DMS 273 (cell line): ENCODE results near the gene UNK.
"Not testable (repeated sequence)": the region's sequence is repeated elsewhere in the genome, so short reads cannot be mapped to it uniquely, and the experiment has no call there.

ENCODE experiments used
- DNase-seq: peaks from one replicate; lab custom pipeline; 2025; ENCODE audit not compliant: unreplicated experiment; lab: John Stamatoyannopoulos, UW

UNK gene

DNA sequence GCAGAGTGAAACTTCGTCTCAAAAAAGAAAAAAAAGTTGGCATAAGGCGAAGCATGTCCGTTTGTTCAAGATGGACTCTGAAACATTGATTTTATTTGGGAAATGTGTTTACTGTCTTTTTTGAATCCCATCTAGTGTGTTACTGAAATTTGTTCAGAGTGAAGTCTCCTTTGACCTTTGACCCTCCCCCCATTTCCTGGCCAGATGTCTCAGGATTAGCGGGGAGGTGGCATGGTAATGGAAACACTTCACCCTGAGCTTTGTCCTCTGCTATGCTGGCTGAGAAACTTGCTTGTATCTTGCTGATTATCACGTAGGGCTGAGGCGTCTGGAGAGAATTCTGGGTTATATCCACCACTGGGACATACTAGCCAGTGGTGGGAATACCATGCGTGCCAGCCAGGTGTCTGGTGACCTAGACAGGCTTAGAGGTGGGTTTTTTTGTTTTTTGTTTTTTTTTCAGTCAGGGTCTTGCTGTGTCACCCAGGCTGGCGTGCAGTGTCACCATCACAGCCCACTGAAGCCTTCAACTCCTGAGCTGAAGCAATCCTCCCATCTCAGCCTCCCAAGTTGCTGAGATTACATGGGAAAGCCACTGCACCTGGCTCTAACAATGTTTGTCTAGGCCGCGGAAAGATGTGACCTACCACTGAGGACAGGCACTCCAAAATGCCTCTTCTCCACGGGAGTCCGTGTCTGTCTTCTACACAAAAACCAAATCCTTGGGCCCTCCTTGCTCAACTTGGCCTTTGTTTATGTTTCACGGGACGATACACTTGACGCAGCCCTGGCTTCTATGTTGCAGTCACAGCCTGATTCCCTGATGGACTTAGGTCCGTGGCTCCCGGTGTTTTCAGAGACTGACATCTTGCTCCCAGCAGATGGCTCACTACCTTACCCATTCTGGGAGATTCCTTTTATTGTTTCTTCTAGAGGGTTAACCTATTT lies 13.0 kb upstream of the UNK start:
- no peak for DNase-seq

DNA sequence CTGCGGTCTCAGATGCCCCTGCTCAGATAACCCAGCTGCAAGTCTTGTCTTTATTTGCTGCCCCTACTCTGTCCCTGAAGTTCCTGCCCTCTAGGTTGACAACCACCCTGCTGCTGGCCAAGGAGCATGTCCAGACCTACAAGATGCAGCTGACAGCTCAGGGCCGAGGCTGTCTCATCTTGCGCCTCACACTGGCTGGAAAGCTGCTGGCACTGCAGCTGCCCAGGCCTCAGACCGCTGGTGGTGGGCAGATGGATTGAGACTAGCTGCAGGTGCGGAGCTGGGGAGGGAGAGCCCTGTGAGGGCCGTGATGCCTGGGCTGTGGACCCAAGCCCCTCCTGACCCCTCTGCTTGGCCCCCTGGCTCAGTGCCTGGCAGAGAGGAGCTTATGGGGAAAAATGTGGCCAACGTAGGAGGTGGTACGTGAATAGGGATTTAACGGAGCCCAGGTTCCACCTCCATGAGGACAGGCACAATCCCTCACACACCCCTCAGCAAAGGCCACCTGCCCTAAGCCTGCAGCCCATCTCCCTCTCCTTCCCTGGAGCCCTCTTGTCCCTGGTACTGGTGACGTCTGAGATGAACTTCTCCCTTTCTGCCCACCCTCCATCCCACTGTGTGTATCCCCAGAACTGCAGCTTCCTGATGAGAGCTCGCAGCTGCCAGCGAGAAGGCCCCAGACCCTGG lies 11.3 kb upstream of the UNK start:
- no peak for DNase-seq

DNA sequence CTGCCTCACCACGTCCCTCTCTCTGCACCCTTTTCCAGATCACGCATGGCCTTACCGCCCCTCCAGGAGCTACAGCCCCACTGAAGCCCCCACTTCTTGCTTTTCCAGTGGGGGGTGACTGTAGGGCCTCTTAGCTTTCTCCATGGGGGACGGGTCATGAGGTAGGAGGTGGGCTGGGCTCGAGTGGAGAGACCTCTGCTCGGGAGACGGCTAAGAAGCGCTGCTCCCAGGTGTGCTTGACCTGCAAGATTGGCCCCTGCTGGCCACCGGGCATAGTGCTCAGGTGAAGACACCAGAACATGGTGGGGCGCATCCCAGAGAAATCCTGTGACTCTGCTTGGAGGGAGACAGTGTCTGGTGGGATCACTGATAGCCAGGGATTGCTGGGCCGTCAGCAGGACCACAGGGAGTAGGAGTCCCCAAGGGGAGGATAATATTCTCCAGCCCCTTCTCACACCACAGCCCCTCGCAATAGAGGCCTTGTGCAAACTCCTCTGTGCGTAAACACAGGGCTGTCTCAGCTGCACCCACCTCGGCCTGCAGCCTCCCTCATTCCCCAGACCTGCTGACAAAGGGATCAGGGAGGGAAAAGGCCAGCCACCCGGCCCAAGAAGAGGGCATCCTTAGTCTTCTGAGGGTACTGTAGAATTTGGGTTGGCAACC lies 10.7 kb upstream of the UNK start:
- DNase-seq, result no peak

DNA sequence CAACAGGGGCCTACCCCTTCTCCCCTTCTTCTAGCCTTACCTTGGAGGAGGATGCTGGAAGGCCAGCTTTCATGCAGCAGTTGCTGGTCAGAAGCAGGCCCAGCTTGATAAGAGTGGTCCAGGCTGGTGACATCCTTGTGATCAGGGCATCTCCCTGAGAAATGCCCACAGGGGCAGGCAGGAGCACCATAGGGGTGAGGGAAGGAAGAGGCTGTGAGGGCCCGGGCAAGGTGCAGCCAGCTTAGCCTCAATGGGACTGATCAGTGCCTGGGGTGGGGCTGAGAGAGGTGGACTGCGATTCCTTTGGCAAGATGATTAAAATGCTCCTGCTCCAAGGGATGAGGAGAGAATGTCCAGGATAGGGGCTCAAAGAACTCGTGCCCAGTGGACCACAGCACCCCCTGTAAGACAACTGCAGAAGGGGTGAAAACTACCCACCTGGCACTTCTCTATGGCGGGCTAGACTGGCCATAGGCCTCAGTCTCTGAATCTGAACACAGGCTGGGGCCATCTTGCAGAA lies 10.1 kb upstream of the UNK start:
- no peak for DNase-seq

DNA sequence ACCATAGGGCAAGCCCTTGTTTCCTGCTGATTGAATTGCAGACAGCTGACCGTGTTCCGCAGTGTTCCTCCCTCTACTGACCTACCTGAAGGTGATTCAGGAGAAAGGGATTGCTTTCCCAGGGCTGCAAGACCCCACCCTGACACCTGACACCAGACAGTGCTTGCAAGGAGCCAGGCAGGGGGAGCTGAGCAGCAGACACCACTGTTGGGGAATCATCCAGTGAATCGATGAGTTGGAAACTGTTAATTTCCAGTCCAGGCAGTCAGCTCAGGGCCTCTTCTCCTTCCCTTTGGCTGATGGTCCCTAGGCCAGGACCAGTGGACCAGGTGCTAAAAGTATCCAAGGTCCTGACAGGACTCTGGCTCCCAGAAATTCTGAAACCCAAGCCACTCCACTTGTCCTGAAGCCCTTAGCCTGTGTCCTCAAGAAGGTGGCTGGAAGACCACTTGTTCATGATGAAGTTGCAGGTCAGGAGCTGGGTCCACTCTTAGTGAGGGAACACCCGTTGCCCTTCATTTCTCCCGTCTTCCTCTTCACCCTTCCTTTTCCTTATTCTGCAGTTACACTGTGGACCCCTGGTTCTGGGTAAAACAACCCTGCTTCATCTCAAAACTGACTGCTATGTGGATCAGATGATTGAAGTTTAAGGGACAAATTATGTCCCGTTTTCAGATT lies 9.5 kb upstream of the UNK start:
- peak; percentile 58 for DNase-seq

DNA sequence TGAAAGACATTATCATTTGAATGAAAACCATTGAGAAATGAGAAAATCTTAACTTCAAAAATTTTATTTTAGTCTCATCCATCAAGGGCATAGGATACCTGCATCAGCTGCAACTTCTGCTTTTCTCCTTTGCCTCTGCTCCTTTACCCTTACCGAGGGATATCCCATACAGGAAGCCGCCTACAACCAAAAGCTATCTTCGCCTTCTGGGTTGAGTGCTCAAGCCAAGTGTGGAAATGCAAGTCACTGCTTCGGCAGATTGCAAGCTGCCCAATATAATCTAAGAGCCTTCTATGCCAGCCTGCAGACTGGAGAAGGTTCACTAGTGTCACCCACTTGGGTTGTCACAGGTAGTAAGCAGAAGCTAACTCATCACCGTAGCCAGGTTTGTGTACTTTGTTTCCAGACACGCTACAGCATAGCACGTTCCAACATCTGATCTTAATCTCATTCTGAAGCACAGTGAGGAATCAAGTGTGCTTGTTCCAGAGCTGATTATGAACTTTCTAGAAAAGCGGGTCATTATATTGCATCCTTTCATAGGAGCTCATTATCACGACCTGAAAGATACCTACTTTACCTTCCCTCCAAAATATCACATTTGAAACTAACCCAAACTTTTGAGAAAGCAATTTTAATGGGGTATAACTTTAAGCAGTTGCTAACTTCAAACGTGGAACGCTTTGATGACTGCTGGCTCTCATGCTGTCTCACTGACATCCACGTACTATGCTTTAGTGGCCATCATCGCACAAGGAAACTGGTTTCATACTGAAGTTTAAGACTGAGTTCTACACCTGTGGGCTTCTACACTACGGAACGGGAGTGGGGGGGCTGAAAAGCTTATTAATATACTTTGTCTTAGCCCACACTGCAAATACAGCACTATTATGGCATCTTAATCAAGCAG lies 8.0 kb upstream of the UNK start:
- DNase-seq, result peak; percentile 57

DNA sequence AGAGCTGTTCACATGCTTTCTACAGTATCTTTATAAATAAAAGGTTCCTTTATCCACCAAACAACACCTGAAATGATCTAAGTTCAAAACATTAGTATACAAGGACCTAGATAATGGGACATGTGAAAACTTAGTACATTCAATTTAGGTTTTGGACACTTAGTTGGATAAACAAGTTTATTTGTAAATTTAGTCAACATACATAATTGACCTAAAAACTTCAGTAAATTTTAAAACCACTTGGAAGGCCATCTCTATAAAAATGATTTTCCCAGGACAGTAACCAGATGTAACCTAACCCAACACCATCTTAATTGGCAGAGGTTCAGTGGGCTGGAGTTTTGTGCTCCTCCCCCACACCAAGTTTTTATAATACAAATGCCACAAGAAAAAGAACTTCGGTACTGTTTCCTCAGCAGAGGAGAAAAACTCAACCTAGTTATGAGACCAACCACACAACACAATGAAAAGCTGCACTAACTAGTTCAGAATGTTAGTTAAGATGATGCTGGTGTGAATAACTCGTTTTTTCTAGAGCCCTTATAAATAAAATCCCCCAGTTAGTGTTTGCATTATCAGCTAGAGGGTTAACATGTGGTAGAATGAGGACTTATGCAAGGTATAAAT lies 7.2 kb upstream of the UNK start:
- no peak for DNase-seq

DNA sequence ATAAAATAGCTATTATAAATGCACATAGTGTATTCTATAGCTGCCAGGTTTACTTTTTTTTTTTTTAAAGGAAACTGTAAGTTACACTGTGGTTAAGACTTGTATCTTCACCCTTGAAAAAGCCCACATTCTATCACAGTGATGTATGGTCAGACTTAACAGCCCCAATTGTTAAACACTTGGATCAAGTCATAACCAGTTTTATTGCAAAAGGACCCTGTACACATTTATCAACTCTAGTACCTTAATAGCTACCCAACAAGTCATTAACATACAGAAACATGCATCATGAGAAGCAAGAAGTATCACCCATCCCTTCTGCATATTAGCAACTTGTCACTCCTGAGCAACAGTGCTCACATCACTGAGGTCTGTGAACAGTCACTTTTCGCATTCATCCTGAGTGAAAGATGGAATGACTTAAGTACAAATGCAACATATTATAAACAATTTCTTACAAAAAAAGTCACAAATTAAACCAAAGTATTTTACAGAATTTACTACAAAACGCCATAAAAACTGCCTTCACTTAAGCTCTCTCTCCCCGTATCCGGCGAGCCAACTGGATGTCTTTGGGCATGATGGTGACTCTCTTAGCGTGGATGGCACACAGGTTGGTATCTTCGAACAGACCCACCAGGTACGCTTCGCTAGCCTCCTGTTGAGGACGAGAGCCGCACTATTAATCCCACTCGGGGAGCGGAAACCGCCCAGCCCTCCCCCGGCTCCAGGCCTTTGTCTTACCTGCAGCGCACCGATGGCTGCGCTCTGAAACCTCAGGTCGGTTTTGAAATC lies 6.3 kb upstream of the UNK start:
- DNase-seq, result not testable (repeated sequence)

DNA sequence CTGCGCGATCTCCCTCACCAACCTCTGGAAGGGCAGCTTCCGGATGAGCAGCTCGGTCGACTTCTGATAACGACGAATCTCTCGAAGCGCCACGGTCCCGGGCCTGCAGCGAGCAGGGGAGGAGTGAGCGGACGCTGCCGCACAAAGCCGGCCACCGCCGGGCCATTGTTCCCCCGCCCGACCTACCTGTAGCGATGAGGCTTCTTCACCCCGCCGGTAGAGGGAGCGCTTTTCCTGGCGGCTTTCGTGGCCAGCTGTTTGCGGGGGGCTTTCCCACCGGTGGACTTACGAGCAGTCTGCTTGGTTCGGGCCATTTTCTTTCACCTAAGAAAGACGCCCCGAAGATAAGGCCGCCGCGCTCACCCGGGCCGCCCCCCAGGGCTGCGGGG lies 5.8 kb upstream of the UNK start:
- no peak for DNase-seq

DNA sequence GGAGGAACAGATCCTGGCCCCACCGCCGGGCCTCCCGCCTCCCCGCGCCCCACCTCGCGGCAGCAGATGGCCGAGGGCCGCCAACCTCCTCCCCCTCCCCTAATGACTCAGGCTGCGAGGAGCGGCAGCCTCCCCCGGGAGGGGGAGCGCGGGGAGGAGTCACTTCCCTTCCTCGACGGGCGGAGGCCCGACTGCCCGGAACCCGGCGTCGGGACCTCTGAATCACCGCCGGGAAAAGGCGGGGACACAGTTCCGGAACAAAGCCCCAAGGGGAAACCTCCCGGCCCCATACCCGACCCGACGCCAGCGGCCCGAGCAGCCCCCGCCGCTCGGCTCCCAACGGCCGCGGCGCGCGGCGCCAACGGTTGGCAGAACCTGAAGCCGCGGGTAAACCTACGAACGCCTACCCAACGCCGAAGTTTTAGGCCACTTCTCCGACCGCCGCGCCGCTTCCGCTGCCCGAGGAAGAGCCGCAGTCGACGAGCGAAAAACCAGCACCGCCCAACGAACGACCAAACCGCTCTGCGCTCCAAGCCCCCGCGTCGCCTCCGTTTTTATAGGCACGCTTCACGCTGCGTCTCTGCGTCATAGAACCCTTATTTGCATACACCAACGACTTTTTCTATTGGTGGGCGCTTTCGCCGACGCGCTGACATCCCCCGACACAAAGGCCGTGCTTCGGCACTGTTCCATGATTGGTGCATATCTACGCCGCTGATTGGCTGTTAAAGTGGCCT lies 5.2 kb upstream of the UNK start:
- DNase-seq, result peak; percentile 100

DNA sequence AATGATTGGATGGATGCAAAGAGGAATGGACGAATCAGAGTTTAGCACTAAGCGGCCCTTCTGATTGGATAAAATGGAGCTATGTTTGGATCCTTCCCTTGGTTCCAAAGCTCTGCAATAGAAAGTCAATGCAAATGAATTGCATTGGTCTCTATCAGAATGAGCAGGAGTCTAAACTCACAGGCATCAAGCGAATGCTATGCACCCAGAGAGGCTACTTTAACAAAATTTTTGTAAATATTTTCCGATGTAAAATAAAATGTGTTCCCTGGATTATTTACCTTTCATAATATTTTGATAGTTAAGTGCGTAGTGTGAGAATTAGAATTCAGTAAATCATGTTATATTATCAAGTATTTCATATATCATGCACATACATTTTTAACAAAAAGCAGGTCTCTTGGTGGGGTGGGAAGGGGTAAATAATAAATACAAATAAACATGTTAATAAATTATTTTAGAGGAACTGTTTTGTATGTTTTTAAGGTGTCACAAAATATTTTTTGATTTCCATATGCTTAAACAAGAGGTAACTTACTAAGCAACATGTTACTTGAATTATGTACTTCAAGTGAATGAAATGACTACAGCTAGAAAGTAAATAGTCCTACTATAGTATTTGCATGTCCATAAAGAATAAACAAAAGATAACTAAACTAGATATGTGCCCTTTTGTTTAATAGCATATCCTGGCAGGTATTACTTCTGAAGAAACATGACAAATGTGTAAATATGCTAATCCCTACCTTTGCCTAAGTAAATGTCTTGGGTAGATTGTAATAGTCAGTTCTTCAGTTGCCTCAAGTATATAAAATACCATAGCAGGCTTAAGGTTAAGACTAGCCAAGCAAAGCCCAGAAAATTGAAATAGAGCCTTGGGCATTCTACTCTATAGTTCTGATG lies 4.4 kb upstream of the UNK start:
- DNase-seq, result no peak

DNA sequence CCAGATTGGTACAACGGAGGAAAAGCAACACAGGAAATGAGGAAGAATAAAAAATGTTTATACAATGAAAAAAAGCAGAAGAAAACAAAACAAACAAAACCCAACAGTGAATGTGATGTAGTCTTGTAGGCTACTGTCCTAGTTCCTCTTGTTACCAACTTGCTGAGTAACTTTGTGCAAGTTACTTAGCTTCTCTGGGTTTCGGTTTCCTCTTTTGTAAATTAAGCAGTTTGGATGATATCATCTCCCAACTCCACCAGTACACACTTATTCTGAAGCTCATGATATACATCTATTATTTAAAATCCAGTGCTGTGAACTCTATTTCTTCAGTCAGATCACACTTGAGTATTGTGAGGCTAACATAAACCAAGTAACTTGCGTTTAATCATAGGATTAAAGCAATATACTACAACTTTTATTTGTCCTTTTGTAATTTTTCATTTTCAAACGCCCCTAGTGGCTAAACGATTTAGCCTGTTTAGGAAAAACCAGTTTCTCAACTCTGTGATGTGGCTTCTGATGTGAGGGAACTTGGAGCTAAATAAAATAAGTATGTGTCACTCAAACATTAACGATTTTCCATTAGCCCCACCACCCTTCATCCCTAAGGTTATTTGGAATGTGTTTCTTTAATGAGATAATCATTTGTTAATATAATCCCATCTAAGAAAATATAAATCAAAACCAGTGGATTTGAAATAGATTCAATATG lies 1.4 kb upstream of the UNK start:
- peak; percentile 74 for DNase-seq

DNA sequence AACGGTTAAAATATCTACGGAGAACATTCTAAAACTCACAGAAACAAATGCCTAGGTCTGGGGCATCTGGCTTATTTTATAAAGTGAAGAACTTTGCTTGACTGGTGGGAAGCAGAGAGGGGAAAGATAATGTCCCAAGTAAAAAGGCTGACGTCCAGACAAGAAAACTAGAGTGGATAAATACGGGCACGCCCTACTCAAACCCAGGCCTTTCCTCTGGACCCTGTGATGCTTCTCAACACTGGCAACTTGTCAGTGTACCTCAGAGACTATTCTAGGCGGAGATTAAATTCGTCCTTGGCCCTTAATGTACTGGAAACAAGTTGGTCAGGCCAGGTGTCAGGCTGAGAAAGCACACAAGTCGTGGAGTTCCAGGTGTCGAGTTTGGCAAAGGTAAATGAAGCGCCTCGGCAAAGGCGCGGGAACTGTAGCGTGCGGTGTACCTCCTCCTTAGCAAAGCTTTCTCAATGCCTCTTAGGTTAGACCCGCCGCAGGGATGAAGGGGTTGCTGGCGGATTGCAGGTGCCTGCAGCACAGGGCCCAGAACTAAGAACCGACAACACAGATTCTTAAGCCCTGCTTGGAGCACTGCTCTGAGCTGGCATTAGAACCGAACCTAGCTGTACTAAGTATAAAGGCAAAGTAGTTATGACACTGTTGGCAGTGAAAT lies 668 bp upstream of the UNK start:
- peak; percentile 73 for DNase-seq

DNA sequence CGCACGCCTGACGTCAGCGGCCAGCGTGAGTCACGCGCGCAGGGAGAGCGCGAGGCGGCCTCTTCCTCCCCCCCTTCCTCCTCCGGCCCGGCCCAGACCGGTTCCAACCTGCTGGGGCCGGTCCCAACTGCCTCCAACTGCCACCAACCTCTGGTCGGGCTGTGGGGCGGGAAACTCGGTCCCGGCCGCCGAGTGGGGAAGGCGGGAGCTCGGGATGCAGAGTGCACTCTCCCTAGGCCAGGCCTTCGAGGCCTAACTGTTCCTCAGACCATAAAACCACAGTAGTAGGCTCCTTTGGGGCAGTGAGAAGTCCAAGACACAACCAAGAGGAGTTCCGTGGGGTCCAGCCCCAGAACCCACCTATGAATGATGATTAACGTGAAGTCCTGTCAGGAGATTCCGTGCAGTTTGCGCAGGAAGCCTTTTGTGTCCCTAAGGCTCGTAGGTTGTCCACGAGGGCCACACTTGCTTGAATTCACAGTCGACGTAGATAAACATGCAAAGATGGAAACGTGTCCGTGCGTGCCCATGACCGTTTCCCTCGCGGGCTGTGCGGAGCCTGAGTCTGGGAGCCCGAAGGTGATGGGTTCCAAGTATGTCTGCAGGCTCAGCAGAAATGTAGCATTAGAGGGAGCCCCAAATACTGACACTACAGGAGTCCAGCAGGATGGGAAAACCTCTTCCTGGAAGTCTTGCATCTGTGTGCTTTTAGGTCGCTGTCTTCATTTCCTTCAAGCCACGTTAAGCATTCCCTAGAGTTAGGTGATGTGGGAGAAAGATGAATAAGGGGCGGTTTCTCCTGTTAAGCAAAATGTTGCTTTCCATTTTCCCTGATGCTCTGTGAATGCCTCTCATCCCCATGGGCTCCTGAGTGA lies 647 bp downstream of the UNK start:
- peak; percentile 96 for DNase-seq

DNA sequence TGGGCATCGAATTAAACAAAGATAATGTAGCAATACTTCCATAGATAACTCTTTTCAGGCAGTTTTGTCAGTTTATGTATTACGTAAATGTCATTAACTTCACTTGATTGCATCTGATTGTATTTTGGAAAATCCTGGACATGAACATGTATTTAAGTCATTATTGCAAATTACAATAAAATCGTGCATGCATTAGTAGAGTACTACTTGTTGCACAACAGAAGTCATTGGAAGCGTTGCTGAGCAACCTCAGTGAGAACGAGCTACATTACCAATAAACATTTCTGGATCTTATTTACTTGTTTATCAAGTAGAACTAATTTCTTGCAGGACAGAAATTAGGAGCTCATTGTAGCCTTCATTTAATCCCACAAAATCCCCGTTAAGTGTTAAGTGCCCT lies 6.6 kb downstream of the UNK start:
- DNase-seq, result no peak
